Measurements from ENCODE around the gene SH2D1B. TPM values are rescaled to one million over a fixed set of nuclear protein-coding genes. Genes with fewer than 3 reads are reported as not detected.
"Not testable (repeated sequence)": the region's sequence is repeated elsewhere in the genome, so short reads cannot be mapped to it uniquely, and the experiment has no call there.

Gene SH2D1B
- total RNA-seq, 4 donors from 2014 or later: not detected

- Histone ChIP-seq H3K36me3 (no peaks in the 10 kb centered on the region), H3K9me3 (no peaks in the 10 kb centered on the region), H3K27ac (no peak overlapping the region), H3K27me3 (no peaks in the 10 kb centered on the region), H3K4me3 (no peak overlapping the region), H3K4me1 (no peaks in the 10 kb centered on the region)
- 86 to 87% methylated on average over 4 of the region's 4 CpGs for WGBS, 2 donors
- DNase-seq (ENCODE audit: low spot score in 2 of 2): no peak
- TF ChIP-seq POLR2A (IDR thresholded peaks at IDR 0.05) (no peak), EP300 (IDR thresholded peaks at IDR 0.05) (no peak), CTCF (IDR thresholded peaks at IDR 0.05) (no peak)
These were observed 18.6 kb upstream of the SH2D1B start for GRCh38 chr1:162430583-162430982.

GRCh38 chr1:162422662-162423375, 10.9 kb upstream of the SH2D1B start:
- no peaks in the 10 kb centered on the region for H3K36me3 ChIP-seq
- H3K27ac ChIP-seq: no peak overlapping the region
- no peak for DNase-seq (ENCODE audit: low spot score in 2 of 2)
- no peaks in the 10 kb centered on the region for H3K9me3 ChIP-seq
- no peaks in the 10 kb centered on the region for H3K4me1 ChIP-seq
- no peaks in the 10 kb centered on the region for H3K27me3 ChIP-seq
- no peak for TF ChIP-seq POLR2A (IDR thresholded peaks at IDR 0.05)
- no peak for TF ChIP-seq CTCF (IDR thresholded peaks at IDR 0.05)
- no peak for TF ChIP-seq EP300 (IDR thresholded peaks at IDR 0.05)
- H3K4me3 ChIP-seq: no peak overlapping the region
- 83% methylated on average over 10 of the region's 10 CpGs for WGBS, 2 donors

- H3K9me3 ChIP-seq: no peaks in the 10 kb centered on the region
- TF ChIP-seq POLR2A (IDR thresholded peaks at IDR 0.05) (no peak), EP300 (IDR thresholded peaks at IDR 0.05) (no peak), CTCF (IDR thresholded peaks at IDR 0.05) (no peak)
These were observed 9.6 kb upstream of the SH2D1B start for GRCh38 chr1:162421258-162422164.

GRCh38 chr1:162420120-162420519, 8.2 kb upstream of the SH2D1B start:
- TF ChIP-seq CTCF (IDR thresholded peaks at IDR 0.05) (no peak), POLR2A (IDR thresholded peaks at IDR 0.05) (no peak), EP300 (IDR thresholded peaks at IDR 0.05) (no peak)
- Histone ChIP-seq H3K27ac (peak overlapping the region in 1 of 4 donors; percentile 45), H3K4me3 (no peak overlapping the region), H3K4me1 (no peaks in the 10 kb centered on the region), H3K27me3 (no peaks in the 10 kb centered on the region), H3K36me3 (no peaks in the 10 kb centered on the region), H3K9me3 (no peaks in the 10 kb centered on the region)
- DNase-seq (ENCODE audit: low spot score in 2 of 2): no peak
- 82 to 85% methylated on average over 3 of the region's 3 CpGs for WGBS, 2 donors

More at GRCh38 chr1:162421258-162422164, 9.6 kb upstream of the SH2D1B start:
- WGBS, 2 donors: 32 to 39% methylated on average over 5 of the region's 5 CpGs
- H3K36me3 ChIP-seq: no peaks in the 10 kb centered on the region
- H3K27ac ChIP-seq: peak overlapping the region in 1 of 4 donors; percentile 19
- no peaks in the 10 kb centered on the region for H3K4me1 ChIP-seq
- DNase-seq (ENCODE audit: low spot score in 2 of 2): no peak
- H3K4me3 ChIP-seq: no peak overlapping the region
- no peaks in the 10 kb centered on the region for H3K27me3 ChIP-seq

- H3K9me3 ChIP-seq; DNase-seq (ENCODE audit: low spot score in 2 of 2); H3K4me3 ChIP-seq; H3K27me3 ChIP-seq; H3K36me3 ChIP-seq; H3K4me1 ChIP-seq: not testable (repeated sequence)
- WGBS, 2 donors: 51 to 65% methylated on average over 9 of the region's 9 CpGs
- peak overlapping the region in 1 of 4 donors; percentile 45 for H3K27ac ChIP-seq
These were observed 7.6 kb upstream of the SH2D1B start for GRCh38 chr1:162419450-162419931.

- peak overlapping the region in 1 of 4 donors; percentile 12 for H3K27ac ChIP-seq
- WGBS, 2 donors: 78 to 79% methylated on average over 7 of the region's 7 CpGs
- H3K4me3 ChIP-seq; H3K9me3 ChIP-seq; H3K36me3 ChIP-seq; DNase-seq (ENCODE audit: low spot score in 2 of 2); H3K4me1 ChIP-seq; H3K27me3 ChIP-seq: not testable (repeated sequence)
These were observed 6.6 kb upstream of the SH2D1B start for GRCh38 chr1:162418584-162418983.

Measured in tibial nerve (tissue), 4 donors.